ENCODE data around the gene ACMSD. TPM values are rescaled to one million over a fixed set of nuclear protein-coding genes. Genes with fewer than 3 reads are reported as not detected.

ACMSD gene
- total and polyA plus RNA-seq, 2 of the 13 experiments (the other 11 are each of a cell fraction or from before 2014, with no cell fraction given): not detected

- TF ChIP-seq FOXA3 (CRISPR knock-in tag; IDR thresholded peaks at IDR 0.05) (peak; percentile 91), ZNF609 (CRISPR knock-in tag; IDR thresholded peaks at IDR 0.05; ENCODE audit: borderline replicate concordance) (peak; percentile 90), GATAD2A (CRISPR knock-in tag; IDR thresholded peaks at IDR 0.05) (peak; percentile 34; the same call in 1 of the 2 replicates), FOXA1 (IDR thresholded peaks at IDR 0.05) (peak; percentile 78), FOXA1 (CRISPR knock-in tag; IDR thresholded peaks at IDR 0.05) (peak; percentile 75), HNF4G (IDR thresholded peaks at IDR 0.05; ENCODE audit: borderline replicate concordance, low read depth, low read length) (no peak), HNF4G (CRISPR knock-in tag; IDR thresholded peaks at IDR 0.05; ENCODE audit: borderline replicate concordance, low read depth) (no peak), TBX2 (CRISPR knock-in tag; IDR thresholded peaks at IDR 0.05; ENCODE audit: borderline replicate concordance) (peak; percentile 83), FOSL1 (CRISPR knock-in tag; IDR thresholded peaks at IDR 0.05; ENCODE audit: borderline replicate concordance) (no peak), POGK (CRISPR knock-in tag; conservative IDR thresholded peaks at IDR 0.05) (no peak), DMTF1 (CRISPR knock-in tag; IDR thresholded peaks at IDR 0.05) (no peak), NR2F1 (CRISPR knock-in tag; IDR thresholded peaks at IDR 0.05) (peak; percentile 44 to 67; a peak in 2 of 4 replicates), ATF7 (IDR thresholded peaks at IDR 0.05) (no peak), ATF7 (CRISPR knock-in tag; IDR thresholded peaks at IDR 0.05) (no peak), RARA (CRISPR knock-in tag; IDR thresholded peaks at IDR 0.05) (peak; percentile 83), ZNF274 (CRISPR knock-in tag; IDR thresholded peaks at IDR 0.05) (no peak), HMG20B (CRISPR knock-in tag; conservative IDR thresholded peaks at IDR 0.05) (peak; percentile 41; the same call in 1 of the 2 replicates), HDAC1 (CRISPR knock-in tag; IDR thresholded peaks at IDR 0.05) (no peak), NR2F6 (IDR thresholded peaks at IDR 0.05) (peak; percentile 89), NR2F6 (CRISPR knock-in tag; IDR thresholded peaks at IDR 0.05) (peak; percentile 59; the same call in 1 of the 2 replicates), ZBTB42 (CRISPR knock-in tag; IDR thresholded peaks at IDR 0.05) (no peak), THRA (CRISPR knock-in tag; IDR thresholded peaks at IDR 0.05; ENCODE audit: borderline replicate concordance) (peak; percentile 22; the same call in 1 of the 2 replicates)
Observed at GRCh38 chr2:134823431-134823830, 15.0 kb upstream of the ACMSD start (continued).
